HepG2 (cell line): ENCODE data around the gene ZNF587B. TPM values are rescaled to one million over a fixed set of nuclear protein-coding genes. Genes with fewer than 3 reads are reported as not detected.

Experiments
- CCDC6 ChIP-seq: sonication (generic); formaldehyde crosslinking; IDR thresholded peaks from 2 replicates; pipeline ENCODE4 v1.8.1; 2022; ENCODE audit warnings: mild to moderate bottlenecking, missing genetic modification reagents, moderate library complexity
- DMAP1 ChIP-seq: IDR thresholded peaks from 2 replicates; pipeline ENCODE4 v1.6.1; 2016
- MXD4 ChIP-seq: IDR thresholded peaks from 2 replicates; pipeline ENCODE4 v1.6.1; 2016; ENCODE audit warnings: mild to moderate bottlenecking, missing biosample characterization, missing genetic modification reagents
- ZNF20 ChIP-seq: sonication (generic); formaldehyde crosslinking; IDR thresholded peaks from 2 replicates; pipeline ENCODE4 v1.4.0; 2020; ENCODE audit warnings: mild to moderate bottlenecking, moderate library complexity, missing genetic modification reagents
- ZNF205 ChIP-seq: IDR thresholded peaks from 2 replicates; pipeline ENCODE4 v1.6.1; 2018; ENCODE audit warnings: missing biosample characterization, missing genetic modification reagents
- ZNF33A ChIP-seq: sonication (generic); formaldehyde crosslinking; IDR thresholded peaks from 2 replicates; pipeline ENCODE4 v1.5.1; 2020; ENCODE audit warnings: missing genetic modification reagents, mild to moderate bottlenecking, moderate library complexity, borderline replicate concordance
- ZNF34 ChIP-seq: sonication (generic); formaldehyde crosslinking; IDR thresholded peaks from 2 replicates; pipeline ENCODE4 v1.4.0; 2020; ENCODE audit warnings: mild to moderate bottlenecking, missing genetic modification reagents, borderline replicate concordance
- ZNF543 ChIP-seq: sonication (generic); formaldehyde crosslinking; IDR thresholded peaks from 2 replicates; pipeline ENCODE4 v1.4.0; 2020; ENCODE audit warnings: mild to moderate bottlenecking, missing genetic modification reagents
- ZNF629 ChIP-seq: sonication (generic); formaldehyde crosslinking; conservative IDR thresholded peaks from 2 replicates; pipeline ENCODE4 v1.5.0; 2020; ENCODE audit warnings: missing genetic modification reagents
- ZNF782 ChIP-seq: sonication (generic); formaldehyde crosslinking; IDR thresholded peaks from 2 replicates; pipeline ENCODE4 v1.4.0; 2020; ENCODE audit warnings: missing genetic modification reagents, mild to moderate bottlenecking, borderline replicate concordance
- ZSCAN9 ChIP-seq: IDR thresholded peaks from 2 replicates; pipeline ENCODE4 v1.6.1; 2016; ENCODE audit warnings: borderline replicate concordance
- polyA plus RNA-seq, 8 experiments: library from polyadenylated mRNA; depleted of rRNA in 3 of 8; stranded (reverse) in 7 of 8; unstranded in 1 of 8; fragments of >200 nt; fragmentation: Illumina TruSeq in 4 of 8; extraction: Trizol in 4 of 8; gene quantifications; 2 replicates each; pipeline versions ENCODE4 v1.2.1 to v1.2.3, GENCODE V29; 2011 to 2016; ENCODE audit warnings: low read depth in 4 of 8, missing spikeins in 1 of 8, mixed read lengths in 1 of 8; ENCODE audit not compliant: insufficient read depth in 1 of 8
- total RNA-seq, 5 experiments: library from RNA; depleted of rRNA; stranded (reverse); fragments of >200 nt; fragmentation: Illumina TruSeq; extraction: Trizol; gene quantifications; 2 replicates each; pipeline ENCODE4 v1.2.3, GENCODE V29; 2016; ENCODE audit warnings: low read depth in 1 of 5
- TF ChIP-seq, protein P1 (sequence below): IDR thresholded peaks from 2 replicates; pipeline ENCODE4 v1.6.1; 2016; ENCODE audit warnings: low read depth
- TF ChIP-seq, protein P2 (sequence below): IDR thresholded peaks from 2 replicates; pipeline ENCODE4 v1.6.1; 2016; ENCODE audit warnings: low read depth, borderline replicate concordance
- TF ChIP-seq, protein P3 (sequence below): sonication (generic); formaldehyde crosslinking; IDR thresholded peaks from 2 replicates; pipeline ENCODE4 v1.4.0; 2020; ENCODE audit warnings: mild to moderate bottlenecking, missing genetic modification reagents, borderline replicate concordance
- TF ChIP-seq, protein P4 (sequence below): sonication (generic); formaldehyde crosslinking; IDR thresholded peaks from 2 replicates; pipeline ENCODE4 v1.9.0; 2022; ENCODE audit warnings: missing genetic modification reagents, mild to moderate bottlenecking, borderline replicate concordance
- TF ChIP-seq, protein P5 (sequence below): sonication (generic); formaldehyde crosslinking; IDR thresholded peaks from 2 replicates; pipeline ENCODE4 v1.8.1; 2022; ENCODE audit warnings: low read depth, mild to moderate bottlenecking, missing genetic modification reagents

ZNF587B gene
- total and polyA plus RNA-seq, 2 of the 13 experiments (the other 11 are each of a cell fraction or from before 2014, with no cell fraction given): 5.2 to 29.9 TPM

DNA sequence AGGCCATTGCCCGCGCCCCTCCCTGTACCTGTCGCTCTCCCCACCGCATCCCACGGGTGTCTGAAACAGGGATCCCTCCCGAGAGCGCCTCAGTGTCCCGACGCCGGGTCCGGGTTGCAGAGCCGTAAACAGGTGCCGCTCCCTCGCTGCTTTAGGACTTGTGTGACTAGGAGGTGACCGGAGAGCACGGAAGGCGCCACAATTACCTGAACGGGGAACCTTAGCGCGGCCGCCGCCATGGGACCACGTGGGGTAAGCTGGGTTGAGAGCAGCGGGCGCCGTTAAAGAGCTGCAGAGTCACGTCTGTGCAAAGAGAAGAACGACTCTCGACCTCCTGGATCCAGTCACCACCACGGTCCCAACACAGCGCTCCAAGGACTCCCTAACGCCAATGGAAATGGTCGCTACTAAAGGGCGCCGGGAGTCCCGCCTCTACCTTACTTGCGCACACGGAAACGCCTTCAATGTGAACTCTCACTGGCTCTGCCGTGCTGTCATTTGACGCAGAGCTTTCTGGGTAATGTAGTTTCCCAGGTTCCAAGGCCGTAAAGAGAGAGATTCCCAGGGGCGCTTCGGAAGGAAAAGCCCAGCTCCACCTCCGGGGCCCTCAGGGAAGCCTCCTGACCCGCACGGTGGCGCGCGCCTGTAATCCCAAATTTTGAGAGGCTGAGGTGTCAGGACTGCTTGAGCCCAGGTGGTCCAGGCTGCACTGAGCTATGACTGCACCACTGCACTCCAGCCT is 15.4 kb upstream of the ZNF587B start, which contains the start of gene ZNF552 (continued):
- TF ChIP-seq, protein P1, sequence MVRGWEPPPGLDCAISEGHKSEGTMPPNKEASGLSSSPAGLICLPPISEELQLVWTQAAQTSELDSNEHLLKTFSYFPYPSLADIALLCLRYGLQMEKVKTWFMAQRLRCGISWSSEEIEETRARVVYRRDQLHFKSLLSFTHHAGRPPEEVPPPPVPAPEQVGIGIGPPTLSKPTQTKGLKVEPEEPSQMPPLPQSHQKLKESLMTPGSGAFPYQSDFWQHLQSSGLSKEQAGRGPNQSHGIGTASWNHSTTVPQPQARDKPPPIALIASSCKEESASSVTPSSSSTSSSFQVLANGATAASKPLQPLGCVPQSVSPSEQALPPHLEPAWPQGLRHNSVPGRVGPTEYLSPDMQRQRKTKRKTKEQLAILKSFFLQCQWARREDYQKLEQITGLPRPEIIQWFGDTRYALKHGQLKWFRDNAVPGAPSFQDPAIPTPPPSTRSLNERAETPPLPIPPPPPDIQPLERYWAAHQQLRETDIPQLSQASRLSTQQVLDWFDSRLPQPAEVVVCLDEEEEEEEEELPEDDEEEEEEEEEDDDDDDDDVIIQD (CRISPR knock-in tag): peak; percentile 39; the same call in 1 of the 2 replicates
- TF ChIP-seq ZNF33A (CRISPR knock-in tag) (no peak), ZNF20 (no peak), ZSCAN9 (no peak), DMAP1 (peak; percentile 47; the same call in 1 of the 2 replicates), ZNF205 (peak; percentile 22; the same call in 1 of the 2 replicates), ZNF782 (0 out of 2 replicates have a peak, but pooled peaks have one; percentile 40), ZNF629 (CRISPR knock-in tag) (0 out of 2 replicates have a peak, but pooled peaks have one; percentile 21), ZNF543 (peak; percentile 46; the same call in 1 of the 2 replicates), CCDC6 (CRISPR knock-in tag) (no peak), ZNF34 (CRISPR knock-in tag) (0 out of 2 replicates have a peak, but pooled peaks have one; percentile 49), MXD4 (CRISPR knock-in tag) (peak; percentile 70; the same call in 1 of the 2 replicates)
- TF ChIP-seq, protein P2, sequence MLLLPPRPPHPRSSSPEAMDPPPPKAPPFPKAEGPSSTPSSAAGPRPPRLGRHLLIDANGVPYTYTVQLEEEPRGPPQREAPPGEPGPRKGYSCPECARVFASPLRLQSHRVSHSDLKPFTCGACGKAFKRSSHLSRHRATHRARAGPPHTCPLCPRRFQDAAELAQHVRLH: peak; percentile 39; the same call in 1 of the 2 replicates
- TF ChIP-seq, protein P3, sequence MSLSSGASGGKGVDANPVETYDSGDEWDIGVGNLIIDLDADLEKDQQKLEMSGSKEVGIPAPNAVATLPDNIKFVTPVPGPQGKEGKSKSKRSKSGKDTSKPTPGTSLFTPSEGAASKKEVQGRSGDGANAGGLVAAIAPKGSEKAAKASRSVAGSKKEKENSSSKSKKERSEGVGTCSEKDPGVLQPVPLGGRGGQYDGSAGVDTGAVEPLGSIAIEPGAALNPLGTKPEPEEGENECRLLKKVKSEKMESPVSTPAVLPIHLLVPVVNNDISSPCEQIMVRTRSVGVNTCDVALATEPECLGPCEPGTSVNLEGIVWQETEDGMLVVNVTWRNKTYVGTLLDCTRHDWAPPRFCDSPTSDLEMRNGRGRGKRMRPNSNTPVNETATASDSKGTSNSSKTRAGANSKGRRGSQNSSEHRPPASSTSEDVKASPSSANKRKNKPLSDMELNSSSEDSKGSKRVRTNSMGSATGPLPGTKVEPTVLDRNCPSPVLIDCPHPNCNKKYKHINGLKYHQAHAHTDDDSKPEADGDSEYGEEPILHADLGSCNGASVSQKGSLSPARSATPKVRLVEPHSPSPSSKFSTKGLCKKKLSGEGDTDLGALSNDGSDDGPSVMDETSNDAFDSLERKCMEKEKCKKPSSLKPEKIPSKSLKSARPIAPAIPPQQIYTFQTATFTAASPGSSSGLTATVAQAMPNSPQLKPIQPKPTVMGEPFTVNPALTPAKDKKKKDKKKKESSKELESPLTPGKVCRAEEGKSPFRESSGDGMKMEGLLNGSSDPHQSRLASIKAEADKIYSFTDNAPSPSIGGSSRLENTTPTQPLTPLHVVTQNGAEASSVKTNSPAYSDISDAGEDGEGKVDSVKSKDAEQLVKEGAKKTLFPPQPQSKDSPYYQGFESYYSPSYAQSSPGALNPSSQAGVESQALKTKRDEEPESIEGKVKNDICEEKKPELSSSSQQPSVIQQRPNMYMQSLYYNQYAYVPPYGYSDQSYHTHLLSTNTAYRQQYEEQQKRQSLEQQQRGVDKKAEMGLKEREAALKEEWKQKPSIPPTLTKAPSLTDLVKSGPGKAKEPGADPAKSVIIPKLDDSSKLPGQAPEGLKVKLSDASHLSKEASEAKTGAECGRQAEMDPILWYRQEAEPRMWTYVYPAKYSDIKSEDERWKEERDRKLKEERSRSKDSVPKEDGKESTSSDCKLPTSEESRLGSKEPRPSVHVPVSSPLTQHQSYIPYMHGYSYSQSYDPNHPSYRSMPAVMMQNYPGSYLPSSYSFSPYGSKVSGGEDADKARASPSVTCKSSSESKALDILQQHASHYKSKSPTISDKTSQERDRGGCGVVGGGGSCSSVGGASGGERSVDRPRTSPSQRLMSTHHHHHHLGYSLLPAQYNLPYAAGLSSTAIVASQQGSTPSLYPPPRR: 0 out of 2 replicates have a peak, but pooled peaks have one; percentile 7
- TF ChIP-seq, protein P4, sequence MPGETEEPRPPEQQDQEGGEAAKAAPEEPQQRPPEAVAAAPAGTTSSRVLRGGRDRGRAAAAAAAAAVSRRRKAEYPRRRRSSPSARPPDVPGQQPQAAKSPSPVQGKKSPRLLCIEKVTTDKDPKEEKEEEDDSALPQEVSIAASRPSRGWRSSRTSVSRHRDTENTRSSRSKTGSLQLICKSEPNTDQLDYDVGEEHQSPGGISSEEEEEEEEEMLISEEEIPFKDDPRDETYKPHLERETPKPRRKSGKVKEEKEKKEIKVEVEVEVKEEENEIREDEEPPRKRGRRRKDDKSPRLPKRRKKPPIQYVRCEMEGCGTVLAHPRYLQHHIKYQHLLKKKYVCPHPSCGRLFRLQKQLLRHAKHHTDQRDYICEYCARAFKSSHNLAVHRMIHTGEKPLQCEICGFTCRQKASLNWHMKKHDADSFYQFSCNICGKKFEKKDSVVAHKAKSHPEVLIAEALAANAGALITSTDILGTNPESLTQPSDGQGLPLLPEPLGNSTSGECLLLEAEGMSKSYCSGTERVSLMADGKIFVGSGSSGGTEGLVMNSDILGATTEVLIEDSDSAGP (CRISPR knock-in tag): peak; percentile 76; the same call in 1 of the 2 replicates
- TF ChIP-seq, protein P5, sequence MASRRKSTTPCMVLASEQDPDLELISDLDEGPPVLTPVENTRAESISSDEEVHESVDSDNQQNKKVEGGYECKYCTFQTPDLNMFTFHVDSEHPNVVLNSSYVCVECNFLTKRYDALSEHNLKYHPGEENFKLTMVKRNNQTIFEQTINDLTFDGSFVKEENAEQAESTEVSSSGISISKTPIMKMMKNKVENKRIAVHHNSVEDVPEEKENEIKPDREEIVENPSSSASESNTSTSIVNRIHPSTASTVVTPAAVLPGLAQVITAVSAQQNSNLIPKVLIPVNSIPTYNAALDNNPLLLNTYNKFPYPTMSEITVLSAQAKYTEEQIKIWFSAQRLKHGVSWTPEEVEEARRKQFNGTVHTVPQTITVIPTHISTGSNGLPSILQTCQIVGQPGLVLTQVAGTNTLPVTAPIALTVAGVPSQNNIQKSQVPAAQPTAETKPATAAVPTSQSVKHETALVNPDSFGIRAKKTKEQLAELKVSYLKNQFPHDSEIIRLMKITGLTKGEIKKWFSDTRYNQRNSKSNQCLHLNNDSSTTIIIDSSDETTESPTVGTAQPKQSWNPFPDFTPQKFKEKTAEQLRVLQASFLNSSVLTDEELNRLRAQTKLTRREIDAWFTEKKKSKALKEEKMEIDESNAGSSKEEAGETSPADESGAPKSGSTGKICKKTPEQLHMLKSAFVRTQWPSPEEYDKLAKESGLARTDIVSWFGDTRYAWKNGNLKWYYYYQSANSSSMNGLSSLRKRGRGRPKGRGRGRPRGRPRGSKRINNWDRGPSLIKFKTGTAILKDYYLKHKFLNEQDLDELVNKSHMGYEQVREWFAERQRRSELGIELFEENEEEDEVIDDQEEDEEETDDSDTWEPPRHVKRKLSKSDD (CRISPR knock-in tag): peak; percentile 72; the same call in 1 of the 2 replicates
